Suprapubic skin (tissue), 4 donors: Measurements from ENCODE around the gene BTF3. TPM values are rescaled to one million over a fixed set of nuclear protein-coding genes. Genes with fewer than 3 reads are reported as not detected.

ENCODE experiments used
- DNase-seq, 2 donors: peaks; one replicate each; pipeline ENCODE4 v3.0.0-alpha.2; 2019; ENCODE audit warnings: low spot score in 2 of 2
- H3K27ac ChIP-seq: fragments of 200-600 bp; sonication (generic); one replicate; pipeline ENCODE4 v1.5.1; 2019
- H3K27me3 ChIP-seq: fragments of 200-600 bp; sonication (generic); one replicate; pipeline ENCODE4 v1.5.1; 2019
- H3K36me3 ChIP-seq: fragments of 200-600 bp; sonication (generic); one replicate; pipeline ENCODE4 v1.5.1; 2019
- H3K4me1 ChIP-seq: fragments of 200-600 bp; sonication (generic); one replicate; pipeline ENCODE4 v1.5.1; 2019
- H3K4me3 ChIP-seq: fragments of 200-600 bp; sonication (generic); one replicate; pipeline ENCODE4 v1.5.1; 2019; ENCODE audit warnings: mild to moderate bottlenecking
- H3K9me3 ChIP-seq: fragments of 200-600 bp; sonication (generic); one replicate; pipeline ENCODE4 v1.5.1; 2019
- EP300 ChIP-seq: sonication (generic); formaldehyde crosslinking; IDR thresholded peaks from one replicate; pipeline ENCODE4 v1.6.1; 2017; ENCODE audit warnings: antibody characterized with exemption
- POLR2A ChIP-seq, 2 donors: fragments of 450-650 bp; IDR thresholded peaks; one replicate each; pipeline ENCODE4 v1.6.1; 2017; ENCODE audit warnings: antibody characterized with exemption in 2 of 2, mild to moderate bottlenecking in 2 of 2, moderate library complexity in 2 of 2
- POLR2AphosphoS5 ChIP-seq, 3 donors: sonication (generic); formaldehyde crosslinking; IDR thresholded peaks; one replicate each; pipeline ENCODE4 v1.6.1; 2017; ENCODE audit warnings: antibody characterized with exemption in 3 of 3
- WGBS: methylation state at CpG from one replicate; pipeline ENCODE4 v1.1.5; 2018; 5-methylcytosine and 5-hydroxymethylcytosine counted together
- total RNA-seq, 4 donors: library from RNA; depleted of rRNA; stranded (reverse); fragments of >200 nt; gene quantifications; one replicate each; pipeline ENCODE4 v1.1.0, GENCODE V29; 2016
- TF ChIP-seq, protein P1 (sequence below), 2 donors: fragments of 200-600 bp in 1 of 2; fragments of 450-650 bp in 1 of 2; sonication (generic) in 1 of 2; IDR thresholded peaks; one replicate each; pipeline ENCODE4 v1.5.1; 2016 to 2019; ENCODE audit warnings: antibody characterized with exemption in 2 of 2, mild to moderate bottlenecking in 1 of 2, moderate library complexity in 1 of 2

The BTF3 gene
- total RNA-seq, 4 donors from 2014 or later: 473 to 851 (median 620) TPM

- Histone ChIP-seq H3K27me3 (no peaks in the 10 kb centered on the region), H3K4me3 (no peak overlapping the region), H3K9me3 (no peaks in the 10 kb centered on the region), H3K27ac (no peak overlapping the region), H3K36me3 (no peaks in the 10 kb centered on the region), H3K4me1 (no peaks in the 10 kb centered on the region)
- 89% methylated on average over 1 of the region's 1 CpG for WGBS
- TF ChIP-seq POLR2A (IDR thresholded peaks at IDR 0.05) (no peak), EP300 (no peak), POLR2AphosphoS5 (IDR thresholded peaks at IDR 0.05) (no peak)
- TF ChIP-seq, protein P1, sequence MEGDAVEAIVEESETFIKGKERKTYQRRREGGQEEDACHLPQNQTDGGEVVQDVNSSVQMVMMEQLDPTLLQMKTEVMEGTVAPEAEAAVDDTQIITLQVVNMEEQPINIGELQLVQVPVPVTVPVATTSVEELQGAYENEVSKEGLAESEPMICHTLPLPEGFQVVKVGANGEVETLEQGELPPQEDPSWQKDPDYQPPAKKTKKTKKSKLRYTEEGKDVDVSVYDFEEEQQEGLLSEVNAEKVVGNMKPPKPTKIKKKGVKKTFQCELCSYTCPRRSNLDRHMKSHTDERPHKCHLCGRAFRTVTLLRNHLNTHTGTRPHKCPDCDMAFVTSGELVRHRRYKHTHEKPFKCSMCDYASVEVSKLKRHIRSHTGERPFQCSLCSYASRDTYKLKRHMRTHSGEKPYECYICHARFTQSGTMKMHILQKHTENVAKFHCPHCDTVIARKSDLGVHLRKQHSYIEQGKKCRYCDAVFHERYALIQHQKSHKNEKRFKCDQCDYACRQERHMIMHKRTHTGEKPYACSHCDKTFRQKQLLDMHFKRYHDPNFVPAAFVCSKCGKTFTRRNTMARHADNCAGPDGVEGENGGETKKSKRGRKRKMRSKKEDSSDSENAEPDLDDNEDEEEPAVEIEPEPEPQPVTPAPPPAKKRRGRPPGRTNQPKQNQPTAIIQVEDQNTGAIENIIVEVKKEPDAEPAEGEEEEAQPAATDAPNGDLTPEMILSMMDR (IDR thresholded peaks at IDR 0.05): no peak
- DNase-seq: no peak
Measured at GRCh38 chr5:73480500-73480899, 17.7 kb upstream of the BTF3 start.

- TF ChIP-seq POLR2AphosphoS5 (IDR thresholded peaks at IDR 0.05) (no peak), EP300 (no peak), POLR2A (IDR thresholded peaks at IDR 0.05) (no peak)
- TF ChIP-seq, protein P1 (IDR thresholded peaks at IDR 0.05): no peak
- H3K27me3 ChIP-seq: no peaks in the 10 kb centered on the region
- no peak overlapping the region for H3K27ac ChIP-seq
- no peaks in the 10 kb centered on the region for H3K9me3 ChIP-seq
- no peaks in the 10 kb centered on the region for H3K36me3 ChIP-seq
- no peak overlapping the region for H3K4me3 ChIP-seq
- DNase-seq: no peak
- no peaks in the 10 kb centered on the region for H3K4me1 ChIP-seq
- WGBS: 81% methylated on average over 4 of the region's 4 CpGs
Measured at GRCh38 chr5:73482383-73483136, 15.7 kb upstream of the BTF3 start.

DNA sequence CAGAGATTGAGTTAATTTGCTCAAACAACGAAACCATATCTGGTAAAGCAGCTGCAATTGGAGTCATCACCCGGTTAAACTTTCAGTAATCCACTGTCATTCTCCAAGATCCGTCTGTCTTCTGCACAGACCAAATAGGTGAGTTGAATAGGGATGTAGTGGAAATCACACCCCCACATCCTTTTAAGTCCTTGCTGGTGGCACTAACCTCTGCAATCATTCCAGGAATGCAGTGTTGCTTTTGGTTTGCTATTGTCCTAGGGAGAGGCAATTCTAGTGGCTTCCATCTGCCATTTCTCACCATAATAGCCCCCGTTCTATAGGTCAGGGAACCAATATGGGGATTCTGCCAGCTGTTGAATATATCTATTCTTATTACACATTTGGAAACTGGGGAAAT lies 14.6 kb upstream of the BTF3 start:
- no peaks in the 10 kb centered on the region for H3K9me3 ChIP-seq
- DNase-seq: no peak
- H3K36me3 ChIP-seq: no peaks in the 10 kb centered on the region
- TF ChIP-seq POLR2AphosphoS5 (IDR thresholded peaks at IDR 0.05): no peak
- TF ChIP-seq POLR2A (IDR thresholded peaks at IDR 0.05): no peak
- TF ChIP-seq, protein P1 (IDR thresholded peaks at IDR 0.05): no peak
- no peak for TF ChIP-seq EP300
- no peak overlapping the region for H3K4me3 ChIP-seq
- H3K4me1 ChIP-seq: no peaks in the 10 kb centered on the region
- 88% methylated on average over 4 of the region's 4 CpGs for WGBS
- H3K27ac ChIP-seq: no peak overlapping the region
- no peaks in the 10 kb centered on the region for H3K27me3 ChIP-seq

- WGBS: 82% methylated on average over 1 of the region's 1 CpG
- H3K27ac ChIP-seq: no peak overlapping the region
- no peak for DNase-seq
Measured at GRCh38 chr5:73484511-73484910, 13.7 kb upstream of the BTF3 start.

GRCh38 chr5:73485715-73486114 lies 12.5 kb upstream of the BTF3 start:
- Histone ChIP-seq H3K4me1 (no peaks in the 10 kb centered on the region), H3K36me3 (no peaks in the 10 kb centered on the region), H3K9me3 (no peaks in the 10 kb centered on the region), H3K27me3 (no peaks in the 10 kb centered on the region), H3K4me3 (no peak overlapping the region), H3K27ac (no peak overlapping the region)
- 88% methylated on average over 3 of the region's 3 CpGs for WGBS
- TF ChIP-seq POLR2AphosphoS5 (IDR thresholded peaks at IDR 0.05): no peak
- TF ChIP-seq, protein P1 (IDR thresholded peaks at IDR 0.05): no peak
- TF ChIP-seq POLR2A (IDR thresholded peaks at IDR 0.05): no peak
- no peak for TF ChIP-seq EP300
- DNase-seq: no peak

More at GRCh38 chr5:73484511-73484910, 13.7 kb upstream of the BTF3 start:
- no peaks in the 10 kb centered on the region for H3K36me3 ChIP-seq
- TF ChIP-seq POLR2A (IDR thresholded peaks at IDR 0.05) (no peak), EP300 (no peak), POLR2AphosphoS5 (IDR thresholded peaks at IDR 0.05) (no peak)
- TF ChIP-seq, protein P1 (IDR thresholded peaks at IDR 0.05): no peak
- no peaks in the 10 kb centered on the region for H3K27me3 ChIP-seq
- H3K4me1 ChIP-seq: no peaks in the 10 kb centered on the region
- H3K4me3 ChIP-seq: no peak overlapping the region
- H3K9me3 ChIP-seq: no peaks in the 10 kb centered on the region
